Smooth muscle cell (in vitro differentiated cells): ENCODE data around the gene FOXL1. TPM values are rescaled to one million over a fixed set of nuclear protein-coding genes. Genes with fewer than 3 reads are reported as not detected.

Source experiments
- DNase-seq: peaks from one replicate; lab custom pipeline; 2025; ENCODE audit not compliant: unreplicated experiment; lab: John Stamatoyannopoulos, UW
- H2AFZ ChIP-seq: fragments of 200-600 bp; sonication (generic); 2 replicates; pipeline ENCODE4 v1.6.0; 2016; ENCODE audit warnings: antibody characterized with exemption, low read depth, mild to moderate bottlenecking
- H3F3A ChIP-seq: fragments of 200-600 bp; sonication (generic); 2 replicates; pipeline ENCODE4 v1.6.0; 2017; ENCODE audit warnings: antibody characterized with exemption, low read depth
- H3K27ac ChIP-seq: fragments of 200-600 bp; sonication (generic); 2 replicates; pipeline ENCODE4 v1.5.1; 2016; ENCODE audit warnings: low read depth, mild to moderate bottlenecking
- H3K27me3 ChIP-seq: fragments of 200-600 bp; sonication (generic); 2 replicates; pipeline ENCODE4 v1.6.1; 2016; ENCODE audit warnings: low read depth, mild to moderate bottlenecking
- H3K36me3 ChIP-seq: fragments of 200-600 bp; sonication (generic); 2 replicates; pipeline ENCODE4 v1.5.1; 2016; ENCODE audit warnings: low read depth
- H3K4me1 ChIP-seq: fragments of 200-600 bp; sonication (generic); 2 replicates; pipeline ENCODE4 v1.5.1; 2016; ENCODE audit warnings: low read depth
- H3K4me2 ChIP-seq: fragments of 200-600 bp; sonication (generic); 2 replicates; pipeline ENCODE4 v1.6.0; 2016; ENCODE audit warnings: mild to moderate bottlenecking
- H3K4me3 ChIP-seq: fragments of 200-600 bp; sonication (generic); 2 replicates; pipeline ENCODE4 v1.5.1; 2016; ENCODE audit warnings: mild to moderate bottlenecking
- H3K79me2 ChIP-seq: fragments of 200-600 bp; sonication (generic); 2 replicates; pipeline ENCODE4 v1.6.0; 2016; ENCODE audit warnings: low read depth, mild to moderate bottlenecking
- H3K9ac ChIP-seq: fragments of 200-600 bp; sonication (generic); 2 replicates; pipeline ENCODE4 v1.6.0; 2016; ENCODE audit warnings: low read depth
- H3K9me3 ChIP-seq: fragments of 200-600 bp; sonication (generic); replicated peaks from 2 replicates; pipeline ENCODE4 v1.5.1; 2016; ENCODE audit warnings: low read depth
- H4K20me1 ChIP-seq: fragments of 200-600 bp; sonication (generic); 2 replicates; pipeline ENCODE4 v1.6.0; 2016; ENCODE audit warnings: low read depth
- WGBS: methylation state at CpG from one replicate; pipeline ENCODE4 v1.1.7; 2016; ENCODE audit warnings: low lambda C conversion rate; 5-methylcytosine and 5-hydroxymethylcytosine counted together
- polyA plus RNA-seq: library from polyadenylated mRNA; unstranded; fragments of >200 nt; fragmentation: Nextera tagmentation; extraction: Ambion mirVana; gene quantifications from 2 replicates; pipeline ENCODE4 v1.2.1, GENCODE V29; 2016
- total RNA-seq: library from RNA; depleted of rRNA; stranded (reverse); fragments of >200 nt; gene quantifications from 2 replicates; pipeline ENCODE4 v1.2.3, GENCODE V29; 2014
- TF ChIP-seq, protein P1 (sequence below): fragments of 200-600 bp; sonication (generic); IDR thresholded peaks from 2 replicates; pipeline ENCODE4 v1.5.1; 2017; ENCODE audit warnings: borderline replicate concordance, mild to moderate bottlenecking, antibody characterized with exemption; ENCODE audit not compliant: insufficient read depth, poor library complexity, severe bottlenecking

Gene FOXL1
- total and polyA plus RNA-seq, 2 experiments from 2014 or later: 4.6 to 5.4 TPM

DNA sequence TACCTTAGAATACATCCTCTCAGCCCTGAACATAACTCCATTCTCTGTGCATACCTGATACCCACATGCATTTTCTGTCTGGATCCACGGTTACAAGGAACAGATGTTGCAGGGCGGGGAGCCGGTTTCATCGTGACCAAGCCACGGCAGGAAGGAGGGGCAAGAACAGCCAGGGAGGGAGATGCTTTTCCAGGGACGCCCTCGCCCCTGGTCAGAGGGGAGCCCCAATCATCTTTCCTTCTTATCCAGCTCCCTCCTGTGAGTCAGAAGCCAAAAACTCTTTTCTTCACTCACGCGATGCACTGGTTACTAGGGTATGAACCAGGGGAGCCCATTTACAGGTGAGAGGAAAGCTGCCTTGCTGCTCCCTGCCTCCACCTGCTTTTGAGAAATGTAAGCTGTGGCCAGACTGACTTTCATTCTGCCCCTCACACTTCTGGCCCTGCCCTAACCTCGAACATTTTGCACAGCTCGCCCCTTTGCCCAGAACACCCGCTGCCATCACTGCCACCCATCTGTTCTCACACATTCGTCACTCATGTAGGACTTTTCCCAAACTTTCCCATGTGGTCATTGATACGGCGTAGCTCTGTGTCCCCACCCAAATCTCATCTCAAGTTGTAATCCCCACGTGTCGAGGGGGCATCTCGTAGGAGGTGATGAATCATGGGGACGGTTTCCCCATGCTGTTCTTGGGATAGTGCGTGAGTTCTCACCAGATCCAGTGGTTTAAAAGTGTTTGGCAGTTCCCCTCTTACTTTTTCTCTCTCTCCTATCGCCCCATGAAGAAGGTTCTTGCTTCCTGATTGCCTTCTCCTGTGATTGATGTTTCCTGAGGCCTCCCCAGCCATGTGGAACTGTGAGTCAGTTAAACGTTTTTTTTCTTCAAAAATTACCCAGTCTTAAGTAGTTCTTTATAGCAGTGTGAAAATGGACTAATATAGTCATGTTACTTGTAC lies 20.5 kb downstream of the FOXL1 start:
- Histone ChIP-seq H3F3A (no peaks in the 10 kb centered on the region), H3K36me3 (no peaks in the 10 kb centered on the region), H3K27ac (no peak overlapping the region), H3K4me2 (no peak overlapping the region), H3K9me3 (no peaks in the 10 kb centered on the region), H3K79me2 (no peaks in the 10 kb centered on the region), H3K4me3 (no peak overlapping the region), H3K4me1 (no peaks in the 10 kb centered on the region), H4K20me1 (no peaks in the 10 kb centered on the region), H3K9ac (no peak overlapping the region), H2AFZ (no peak overlapping the region), H3K27me3 (peaks cover 6% of the 10 kb centered on the region)
- DNase-seq: no peak
- TF ChIP-seq, protein P1, sequence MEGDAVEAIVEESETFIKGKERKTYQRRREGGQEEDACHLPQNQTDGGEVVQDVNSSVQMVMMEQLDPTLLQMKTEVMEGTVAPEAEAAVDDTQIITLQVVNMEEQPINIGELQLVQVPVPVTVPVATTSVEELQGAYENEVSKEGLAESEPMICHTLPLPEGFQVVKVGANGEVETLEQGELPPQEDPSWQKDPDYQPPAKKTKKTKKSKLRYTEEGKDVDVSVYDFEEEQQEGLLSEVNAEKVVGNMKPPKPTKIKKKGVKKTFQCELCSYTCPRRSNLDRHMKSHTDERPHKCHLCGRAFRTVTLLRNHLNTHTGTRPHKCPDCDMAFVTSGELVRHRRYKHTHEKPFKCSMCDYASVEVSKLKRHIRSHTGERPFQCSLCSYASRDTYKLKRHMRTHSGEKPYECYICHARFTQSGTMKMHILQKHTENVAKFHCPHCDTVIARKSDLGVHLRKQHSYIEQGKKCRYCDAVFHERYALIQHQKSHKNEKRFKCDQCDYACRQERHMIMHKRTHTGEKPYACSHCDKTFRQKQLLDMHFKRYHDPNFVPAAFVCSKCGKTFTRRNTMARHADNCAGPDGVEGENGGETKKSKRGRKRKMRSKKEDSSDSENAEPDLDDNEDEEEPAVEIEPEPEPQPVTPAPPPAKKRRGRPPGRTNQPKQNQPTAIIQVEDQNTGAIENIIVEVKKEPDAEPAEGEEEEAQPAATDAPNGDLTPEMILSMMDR: no peak
- WGBS: 83% methylated on average over 22 of the region's 22 CpGs

DNA sequence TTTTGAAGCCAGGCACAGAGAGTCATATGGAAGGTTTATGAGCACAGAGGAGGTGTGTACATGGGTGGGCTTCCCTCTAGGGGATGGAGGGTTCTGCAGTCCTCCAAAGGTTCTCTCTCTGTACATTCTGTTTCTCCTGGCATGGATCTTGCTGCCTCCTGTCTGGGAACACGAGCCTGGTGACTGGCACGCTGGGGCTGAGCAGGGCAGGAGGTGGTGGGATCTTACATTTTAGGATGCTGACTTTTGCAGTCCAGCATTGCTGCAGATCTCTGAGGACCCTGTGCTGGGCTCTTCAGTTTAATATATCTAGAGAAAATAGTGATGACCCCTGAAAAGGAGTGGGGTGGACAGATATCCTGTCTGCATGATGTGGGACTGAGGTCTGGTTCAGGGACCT lies 23.0 kb downstream of the FOXL1 start:
- Histone ChIP-seq H3K79me2 (no peaks in the 10 kb centered on the region), H3K27me3 (no peaks in the 10 kb centered on the region), H3K27ac (no peak overlapping the region), H3K9me3 (no peaks in the 10 kb centered on the region), H3K4me3 (no peak overlapping the region), H3K36me3 (no peaks in the 10 kb centered on the region), H3F3A (no peaks in the 10 kb centered on the region), H3K4me2 (no peak overlapping the region), H3K9ac (no peak overlapping the region), H3K4me1 (no peaks in the 10 kb centered on the region), H2AFZ (no peak overlapping the region), H4K20me1 (no peaks in the 10 kb centered on the region)
- TF ChIP-seq, protein P1: no peak
- DNase-seq: no peak
- 94% methylated on average over 2 of the region's 2 CpGs for WGBS

DNA sequence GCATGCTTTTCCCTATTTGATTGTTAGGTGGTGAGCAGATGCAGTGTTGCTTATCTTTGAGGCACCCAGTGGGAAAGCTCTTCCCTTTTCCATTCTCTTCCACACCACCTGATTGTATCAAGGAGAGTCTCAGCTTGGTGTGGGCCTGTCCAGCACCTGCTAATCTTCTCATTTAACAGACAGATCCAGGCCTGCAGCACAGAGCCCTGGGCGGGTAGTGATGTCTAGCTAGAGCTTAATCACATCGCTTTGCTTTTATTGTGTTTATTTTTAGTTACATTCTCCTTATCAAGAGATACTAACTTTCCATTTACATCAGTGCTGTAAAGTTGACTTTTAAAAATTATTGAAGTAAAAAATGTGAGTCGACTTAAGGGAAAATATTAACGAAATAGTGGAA lies 24.2 kb downstream of the FOXL1 start:
- TF ChIP-seq, protein P1: no peak
- 60% methylated on average over 4 of the region's 4 CpGs for WGBS
- H3K36me3 ChIP-seq: no peaks in the 10 kb centered on the region
- H3K79me2 ChIP-seq: no peaks in the 10 kb centered on the region
- no peak for DNase-seq
- H3F3A ChIP-seq: no peaks in the 10 kb centered on the region
- no peaks in the 10 kb centered on the region for H3K4me1 ChIP-seq
- H4K20me1 ChIP-seq: no peaks in the 10 kb centered on the region
- no peak overlapping the region for H3K4me2 ChIP-seq
- no peaks in the 10 kb centered on the region for H3K27me3 ChIP-seq
- no peak overlapping the region for H3K9ac ChIP-seq
- no peak overlapping the region for H2AFZ ChIP-seq
- H3K27ac ChIP-seq: no peak overlapping the region
- H3K9me3 ChIP-seq: no peaks in the 10 kb centered on the region
- H3K4me3 ChIP-seq: no peak overlapping the region
